Testis (tissue), 2 donors: Measurements from ENCODE around the gene KCNH5.

Experiments used
- CTCF ChIP-seq, 3 experiments: fragments of 450-650 bp in 2 of 3; fragments of 200-600 bp in 1 of 3; sonication (generic) in 1 of 3; IDR thresholded peaks; one replicate each; pipeline ENCODE4 v1.5.1; 2016 to 2019; ENCODE audit warnings: antibody characterized with exemption in 3 of 3, mild to moderate bottlenecking in 2 of 3, moderate library complexity in 1 of 3
- POLR2A ChIP-seq: fragments of 450-650 bp; IDR thresholded peaks from one replicate; pipeline ENCODE4 v1.6.1; 2017; ENCODE audit warnings: antibody characterized with exemption, mild to moderate bottlenecking, moderate library complexity

DNA sequence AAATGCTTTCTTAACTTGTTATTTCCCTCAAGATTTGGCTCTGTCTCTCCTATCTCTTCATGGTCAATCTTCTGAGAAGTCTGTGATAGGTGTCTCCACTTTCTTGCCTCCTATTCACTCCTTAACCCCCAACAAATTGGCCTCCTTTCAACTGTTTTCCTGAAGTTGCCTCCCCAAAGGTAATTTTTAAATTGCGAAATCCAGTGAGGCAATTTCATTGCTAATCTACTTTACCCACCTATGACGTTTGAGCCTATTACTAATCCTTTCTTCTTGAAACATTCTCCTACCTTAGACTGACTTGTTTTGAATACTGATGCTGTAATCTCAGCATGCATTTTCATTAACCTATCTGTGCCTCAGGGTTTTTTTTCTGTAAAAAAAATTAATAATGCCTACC, 6.0 kb upstream of the KCNH5 start:
- no peak for TF ChIP-seq CTCF (IDR thresholded peaks at IDR 0.05)
- TF ChIP-seq POLR2A: no peak
